GM12878 (cell line): ENCODE data around the gene ASIP. TPM values are rescaled to one million over a fixed set of nuclear protein-coding genes. Genes with fewer than 3 reads are reported as not detected.

Source experiments
- BRCA1 ChIP-seq: IDR thresholded peaks from 2 replicates; pipeline ENCODE4 v1.6.1; 2011; ENCODE audit warnings: low read depth, low read length, improper control_type of control experiment
- CBX5 ChIP-seq: sonication (generic); IDR thresholded peaks from 2 replicates; pipeline ENCODE4 v1.6.1; 2016; ENCODE audit warnings: low read depth, moderate library complexity, mild to moderate bottlenecking, inconsistent platforms
- CHD1 ChIP-seq: IDR thresholded peaks from 2 replicates; pipeline ENCODE4 v1.6.1; 2012; ENCODE audit warnings: low read depth, low read length, improper control_type of control experiment
- EZH2 ChIP-seq: IDR thresholded peaks from 2 replicates; pipeline ENCODE4 v1.6.1; 2012; ENCODE audit warnings: low read depth, mild to moderate bottlenecking, control low read depth, inconsistent platforms, low read length, borderline replicate concordance; ENCODE audit not compliant: control insufficient read depth
- FOS ChIP-seq: IDR thresholded peaks from 3 replicates; pipeline ENCODE4 v1.6.1; 2011; ENCODE audit warnings: borderline replicate concordance; ENCODE audit not compliant: insufficient read length; ENCODE audit errors: extremely low read depth
- MEF2B ChIP-seq: fragments of 450-650 bp; IDR thresholded peaks from 2 replicates; pipeline ENCODE4 v1.6.1; 2018; ENCODE audit warnings: mild to moderate bottlenecking, moderate library complexity; ENCODE audit not compliant: partially characterized antibody, poor library complexity, severe bottlenecking
- MTA2 ChIP-seq: fragments of 450-650 bp; IDR thresholded peaks from 2 replicates; pipeline ENCODE4 v1.6.1; 2016; ENCODE audit warnings: low read depth, mild to moderate bottlenecking, moderate library complexity
- PML ChIP-seq: IDR thresholded peaks from 2 replicates; pipeline ENCODE4 v1.6.1; 2012; ENCODE audit warnings: low read length, inconsistent platforms
- POLR2AphosphoS2 ChIP-seq: IDR thresholded peaks from 2 replicates; pipeline ENCODE4 v1.6.1; 2011; ENCODE audit warnings: low read depth, mild to moderate bottlenecking, low read length, improper control_type of control experiment, moderate library complexity
- SIX5 ChIP-seq: IDR thresholded peaks from 2 replicates; pipeline ENCODE4 v1.6.1; 2011; ENCODE audit warnings: mild to moderate bottlenecking, low read depth, low read length, moderate library complexity; ENCODE audit not compliant: severe bottlenecking
- SREBF1 ChIP-seq: IDR thresholded peaks from 2 replicates; pipeline ENCODE4 v1.6.1; 2012; ENCODE audit warnings: mild to moderate bottlenecking, low read length
- STAT3 ChIP-seq: IDR thresholded peaks from 2 replicates; pipeline ENCODE4 v1.6.1; 2011; ENCODE audit warnings: low read depth, low read length, improper control_type of control experiment
- polyA plus RNA-seq, 11 experiments: library from polyadenylated mRNA; depleted of rRNA in 4 of 11; unstranded in 6 of 11; stranded (reverse) in 5 of 11; fragments of >200 nt; fragmentation: Nextera tagmentation in 4 of 11; fragmentation: Illumina TruSeq in 1 of 11; extraction: Ambion mirVana in 4 of 11; extraction: Trizol in 1 of 11; gene quantifications; 1 replicate in 1 of 11; 2 replicates in 10 of 11; pipeline versions ENCODE4 v1.2.1 to v1.2.3, GENCODE V29; 2011 to 2016; ENCODE audit warnings: inconsistent platforms in 2 of 11, missing spikeins in 2 of 11, low read depth in 1 of 11
- total RNA-seq, 4 experiments: library from RNA; depleted of rRNA in 3 of 4; stranded (reverse); fragments of >200 nt in 3 of 4; fragmentation: Illumina TruSeq in 1 of 4; extraction: Trizol in 1 of 4; gene quantifications; 2 replicates each; pipeline versions ENCODE4 v1.2.1 to v1.2.3, GENCODE V29; 2013 to 2021
- TF ChIP-seq, protein P1 (sequence below): fragments of 450-650 bp; IDR thresholded peaks from 2 replicates; pipeline ENCODE4 v1.6.1; 2017; ENCODE audit warnings: mild to moderate bottlenecking, moderate library complexity
- TF ChIP-seq, protein P2 (sequence below): fragments of 450-650 bp; formaldehyde crosslinking; IDR thresholded peaks from 2 replicates; pipeline ENCODE4 v1.4.0; 2022; ENCODE audit warnings: mild to moderate bottlenecking, moderate library complexity
- TF ChIP-seq, protein P3 (sequence below): fragments of 450-650 bp; IDR thresholded peaks from 2 replicates; pipeline ENCODE4 v1.6.1; 2017; ENCODE audit warnings: antibody characterized with exemption, mild to moderate bottlenecking, moderate library complexity
- TF ChIP-seq, protein P4 (sequence below): fragments of 450-650 bp; IDR thresholded peaks from 2 replicates; pipeline ENCODE4 v1.6.1; 2018; ENCODE audit warnings: mild to moderate bottlenecking, low read depth, moderate library complexity; ENCODE audit not compliant: partially characterized antibody

Gene ASIP
- total and polyA plus RNA-seq, 10 of the 15 experiments (the other 5 are each of a cell fraction or from before 2014, with no cell fraction given): 0.29 TPM; not detected in 9

DNA sequence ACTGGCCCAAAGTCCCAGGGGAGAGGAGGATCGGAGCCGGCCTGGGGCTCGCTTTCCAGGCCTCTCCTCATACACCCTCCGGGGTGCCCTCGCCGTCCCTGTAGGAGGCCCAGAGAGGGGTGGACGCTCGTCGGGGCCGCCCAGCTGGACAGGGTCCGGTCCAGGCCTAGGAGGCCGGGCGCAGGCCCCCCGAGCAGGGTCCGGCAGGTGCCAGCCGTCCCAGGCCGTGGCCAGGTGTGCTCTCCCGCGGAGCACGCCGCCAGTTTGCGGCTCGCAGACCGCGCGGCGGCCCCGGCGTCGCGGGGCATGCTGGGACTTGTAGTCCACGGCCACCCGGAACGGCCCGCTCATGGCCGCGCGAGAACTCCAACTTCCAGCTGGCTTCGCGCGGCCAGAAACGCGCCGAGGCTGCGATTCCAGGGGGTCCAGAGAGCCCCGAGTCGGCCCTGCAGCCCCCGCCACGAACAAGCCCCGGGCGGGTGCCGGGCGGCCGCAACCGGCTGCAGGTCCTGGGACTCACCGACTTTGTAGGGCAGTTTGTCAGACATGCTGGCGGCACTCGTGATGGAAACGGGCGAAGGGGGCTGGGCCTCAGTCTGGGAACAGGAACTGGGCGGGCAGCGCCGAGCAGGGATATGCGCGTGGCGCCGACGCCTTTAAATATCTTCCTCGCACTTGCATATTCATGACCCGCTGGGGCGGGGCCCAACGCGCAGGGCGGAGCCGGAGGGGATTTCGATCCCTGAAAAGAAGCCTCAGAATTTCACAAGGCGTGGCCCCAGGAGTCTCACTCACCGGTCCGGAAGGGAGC lies 61.7 kb downstream of the ASIP start, which contains the start of gene AHCY (continued):
- TF ChIP-seq, protein P1, sequence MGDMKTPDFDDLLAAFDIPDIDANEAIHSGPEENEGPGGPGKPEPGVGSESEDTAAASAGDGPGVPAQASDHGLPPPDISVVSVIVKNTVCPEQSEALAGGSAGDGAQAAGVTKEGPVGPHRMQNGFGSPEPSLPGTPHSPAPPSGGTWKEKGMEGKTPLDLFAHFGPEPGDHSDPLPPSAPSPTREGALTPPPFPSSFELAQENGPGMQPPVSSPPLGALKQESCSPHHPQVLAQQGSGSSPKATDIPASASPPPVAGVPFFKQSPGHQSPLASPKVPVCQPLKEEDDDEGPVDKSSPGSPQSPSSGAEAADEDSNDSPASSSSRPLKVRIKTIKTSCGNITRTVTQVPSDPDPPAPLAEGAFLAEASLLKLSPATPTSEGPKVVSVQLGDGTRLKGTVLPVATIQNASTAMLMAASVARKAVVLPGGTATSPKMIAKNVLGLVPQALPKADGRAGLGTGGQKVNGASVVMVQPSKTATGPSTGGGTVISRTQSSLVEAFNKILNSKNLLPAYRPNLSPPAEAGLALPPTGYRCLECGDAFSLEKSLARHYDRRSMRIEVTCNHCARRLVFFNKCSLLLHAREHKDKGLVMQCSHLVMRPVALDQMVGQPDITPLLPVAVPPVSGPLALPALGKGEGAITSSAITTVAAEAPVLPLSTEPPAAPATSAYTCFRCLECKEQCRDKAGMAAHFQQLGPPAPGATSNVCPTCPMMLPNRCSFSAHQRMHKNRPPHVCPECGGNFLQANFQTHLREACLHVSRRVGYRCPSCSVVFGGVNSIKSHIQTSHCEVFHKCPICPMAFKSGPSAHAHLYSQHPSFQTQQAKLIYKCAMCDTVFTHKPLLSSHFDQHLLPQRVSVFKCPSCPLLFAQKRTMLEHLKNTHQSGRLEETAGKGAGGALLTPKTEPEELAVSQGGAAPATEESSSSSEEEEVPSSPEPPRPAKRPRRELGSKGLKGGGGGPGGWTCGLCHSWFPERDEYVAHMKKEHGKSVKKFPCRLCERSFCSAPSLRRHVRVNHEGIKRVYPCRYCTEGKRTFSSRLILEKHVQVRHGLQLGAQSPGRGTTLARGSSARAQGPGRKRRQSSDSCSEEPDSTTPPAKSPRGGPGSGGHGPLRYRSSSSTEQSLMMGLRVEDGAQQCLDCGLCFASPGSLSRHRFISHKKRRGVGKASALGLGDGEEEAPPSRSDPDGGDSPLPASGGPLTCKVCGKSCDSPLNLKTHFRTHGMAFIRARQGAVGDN: no peak; the same call in 1 of the 2 replicates
- no peak for TF ChIP-seq STAT3
- TF ChIP-seq POLR2AphosphoS2: no peak
- no peak for TF ChIP-seq EZH2
- no peak for TF ChIP-seq CBX5
- TF ChIP-seq, protein P2, sequence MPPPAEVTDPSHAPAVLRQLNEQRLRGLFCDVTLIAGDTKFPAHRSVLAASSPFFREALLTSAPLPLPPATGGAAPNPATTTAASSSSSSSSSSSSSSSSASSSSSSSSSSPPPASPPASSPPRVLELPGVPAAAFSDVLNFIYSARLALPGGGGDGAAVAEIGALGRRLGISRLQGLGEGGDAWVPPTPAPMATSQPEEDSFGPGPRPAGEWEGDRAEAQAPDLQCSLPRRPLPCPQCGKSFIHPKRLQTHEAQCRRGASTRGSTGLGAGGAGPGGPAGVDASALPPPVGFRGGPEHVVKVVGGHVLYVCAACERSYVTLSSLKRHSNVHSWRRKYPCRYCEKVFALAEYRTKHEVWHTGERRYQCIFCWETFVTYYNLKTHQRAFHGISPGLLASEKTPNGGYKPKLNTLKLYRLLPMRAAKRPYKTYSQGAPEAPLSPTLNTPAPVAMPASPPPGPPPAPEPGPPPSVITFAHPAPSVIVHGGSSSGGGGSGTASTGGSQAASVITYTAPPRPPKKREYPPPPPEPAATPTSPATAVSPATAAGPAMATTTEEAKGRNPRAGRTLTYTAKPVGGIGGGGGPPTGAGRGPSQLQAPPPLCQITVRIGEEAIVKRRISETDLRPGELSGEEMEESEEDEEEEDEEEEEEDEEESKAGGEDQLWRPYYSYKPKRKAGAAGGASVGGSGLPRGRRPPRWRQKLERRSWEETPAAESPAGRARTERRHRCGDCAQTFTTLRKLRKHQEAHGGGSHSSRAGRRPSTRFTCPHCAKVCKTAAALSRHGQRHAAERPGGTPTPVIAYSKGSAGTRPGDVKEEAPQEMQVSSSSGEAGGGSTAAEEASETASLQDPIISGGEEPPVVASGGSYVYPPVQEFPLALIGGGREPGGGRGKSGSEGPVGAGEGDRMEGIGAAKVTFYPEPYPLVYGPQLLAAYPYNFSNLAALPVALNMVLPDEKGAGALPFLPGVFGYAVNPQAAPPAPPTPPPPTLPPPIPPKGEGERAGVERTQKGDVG (CRISPR knock-in tag): no peak
- TF ChIP-seq BRCA1: no peak
- peak; percentile 85 for TF ChIP-seq MEF2B
- TF ChIP-seq SREBF1: peak; percentile 65
- no peak for TF ChIP-seq FOS
- TF ChIP-seq PML: peak; percentile 81
- TF ChIP-seq SIX5: peak; percentile 89
- TF ChIP-seq, protein P3, sequence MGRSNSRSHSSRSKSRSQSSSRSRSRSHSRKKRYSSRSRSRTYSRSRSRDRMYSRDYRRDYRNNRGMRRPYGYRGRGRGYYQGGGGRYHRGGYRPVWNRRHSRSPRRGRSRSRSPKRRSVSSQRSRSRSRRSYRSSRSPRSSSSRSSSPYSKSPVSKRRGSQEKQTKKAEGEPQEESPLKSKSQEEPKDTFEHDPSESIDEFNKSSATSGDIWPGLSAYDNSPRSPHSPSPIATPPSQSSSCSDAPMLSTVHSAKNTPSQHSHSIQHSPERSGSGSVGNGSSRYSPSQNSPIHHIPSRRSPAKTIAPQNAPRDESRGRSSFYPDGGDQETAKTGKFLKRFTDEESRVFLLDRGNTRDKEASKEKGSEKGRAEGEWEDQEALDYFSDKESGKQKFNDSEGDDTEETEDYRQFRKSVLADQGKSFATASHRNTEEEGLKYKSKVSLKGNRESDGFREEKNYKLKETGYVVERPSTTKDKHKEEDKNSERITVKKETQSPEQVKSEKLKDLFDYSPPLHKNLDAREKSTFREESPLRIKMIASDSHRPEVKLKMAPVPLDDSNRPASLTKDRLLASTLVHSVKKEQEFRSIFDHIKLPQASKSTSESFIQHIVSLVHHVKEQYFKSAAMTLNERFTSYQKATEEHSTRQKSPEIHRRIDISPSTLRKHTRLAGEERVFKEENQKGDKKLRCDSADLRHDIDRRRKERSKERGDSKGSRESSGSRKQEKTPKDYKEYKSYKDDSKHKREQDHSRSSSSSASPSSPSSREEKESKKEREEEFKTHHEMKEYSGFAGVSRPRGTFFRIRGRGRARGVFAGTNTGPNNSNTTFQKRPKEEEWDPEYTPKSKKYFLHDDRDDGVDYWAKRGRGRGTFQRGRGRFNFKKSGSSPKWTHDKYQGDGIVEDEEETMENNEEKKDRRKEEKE: no peak
- TF ChIP-seq, protein P4, sequence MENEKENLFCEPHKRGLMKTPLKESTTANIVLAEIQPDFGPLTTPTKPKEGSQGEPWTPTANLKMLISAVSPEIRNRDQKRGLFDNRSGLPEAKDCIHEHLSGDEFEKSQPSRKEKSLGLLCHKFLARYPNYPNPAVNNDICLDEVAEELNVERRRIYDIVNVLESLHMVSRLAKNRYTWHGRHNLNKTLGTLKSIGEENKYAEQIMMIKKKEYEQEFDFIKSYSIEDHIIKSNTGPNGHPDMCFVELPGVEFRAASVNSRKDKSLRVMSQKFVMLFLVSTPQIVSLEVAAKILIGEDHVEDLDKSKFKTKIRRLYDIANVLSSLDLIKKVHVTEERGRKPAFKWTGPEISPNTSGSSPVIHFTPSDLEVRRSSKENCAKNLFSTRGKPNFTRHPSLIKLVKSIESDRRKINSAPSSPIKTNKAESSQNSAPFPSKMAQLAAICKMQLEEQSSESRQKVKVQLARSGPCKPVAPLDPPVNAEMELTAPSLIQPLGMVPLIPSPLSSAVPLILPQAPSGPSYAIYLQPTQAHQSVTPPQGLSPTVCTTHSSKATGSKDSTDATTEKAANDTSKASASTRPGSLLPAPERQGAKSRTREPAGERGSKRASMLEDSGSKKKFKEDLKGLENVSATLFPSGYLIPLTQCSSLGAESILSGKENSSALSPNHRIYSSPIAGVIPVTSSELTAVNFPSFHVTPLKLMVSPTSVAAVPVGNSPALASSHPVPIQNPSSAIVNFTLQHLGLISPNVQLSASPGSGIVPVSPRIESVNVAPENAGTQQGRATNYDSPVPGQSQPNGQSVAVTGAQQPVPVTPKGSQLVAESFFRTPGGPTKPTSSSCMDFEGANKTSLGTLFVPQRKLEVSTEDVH: no peak
- TF ChIP-seq MTA2: no peak
- TF ChIP-seq CHD1: no peak
